ENCODE data around the gene TMEM219.

The TMEM219 gene

GRCh38 chr16:29983420-29984136 lies 21.7 kb downstream of the TMEM219 start:
- no peaks in the 10 kb centered on the region for H3K27me3 ChIP-seq (ENCODE audit: insufficient read depth, low read length, poor library complexity, severe bottlenecking)
- H3K36me3 ChIP-seq (ENCODE audit: insufficient read depth, low read length) = peaks cover 94% of the 10 kb centered on the region
- TF ChIP-seq CTCF (conservative IDR thresholded peaks at IDR 0.05; ENCODE audit: low read length) = no peak
- no peak for TF ChIP-seq EZH2phosphoT487 (IDR thresholded peaks at IDR 0.05; ENCODE audit: borderline replicate concordance)
- H3F3A ChIP-seq (ENCODE audit: low read depth) = no peaks in the 10 kb centered on the region
- H3K79me2 ChIP-seq (ENCODE audit: insufficient read depth, low read length) = peaks cover 6% of the 10 kb centered on the region; the same call in 1 of the 2 replicates
- no peaks in the 10 kb centered on the region for H3K9me2 ChIP-seq (replicated peaks; ENCODE audit: low read depth, low read length)
- no peaks in the 10 kb centered on the region for H3K4me1 ChIP-seq (ENCODE audit: insufficient read depth, low read length, poor library complexity, severe bottlenecking)
- H3K4me2 ChIP-seq (ENCODE audit: low read depth, low read length, poor library complexity, severe bottlenecking) = no peak overlapping the region
- no peak overlapping the region for H3K9ac ChIP-seq (ENCODE audit: low read depth, low read length, poor library complexity, severe bottlenecking)
- no peak overlapping the region for H3K4me3 ChIP-seq (ENCODE audit: low read length, poor library complexity, severe bottlenecking)
- no peak overlapping the region for H2AFZ ChIP-seq (ENCODE audit: low read length)
- peaks cover 9% of the 10 kb centered on the region for H4K20me1 ChIP-seq (ENCODE audit: insufficient read depth, low read length, poor library complexity, severe bottlenecking)
- H3K9me3 ChIP-seq (ENCODE audit: insufficient read depth, low read depth, low read length) = no peaks in the 10 kb centered on the region

DNA sequence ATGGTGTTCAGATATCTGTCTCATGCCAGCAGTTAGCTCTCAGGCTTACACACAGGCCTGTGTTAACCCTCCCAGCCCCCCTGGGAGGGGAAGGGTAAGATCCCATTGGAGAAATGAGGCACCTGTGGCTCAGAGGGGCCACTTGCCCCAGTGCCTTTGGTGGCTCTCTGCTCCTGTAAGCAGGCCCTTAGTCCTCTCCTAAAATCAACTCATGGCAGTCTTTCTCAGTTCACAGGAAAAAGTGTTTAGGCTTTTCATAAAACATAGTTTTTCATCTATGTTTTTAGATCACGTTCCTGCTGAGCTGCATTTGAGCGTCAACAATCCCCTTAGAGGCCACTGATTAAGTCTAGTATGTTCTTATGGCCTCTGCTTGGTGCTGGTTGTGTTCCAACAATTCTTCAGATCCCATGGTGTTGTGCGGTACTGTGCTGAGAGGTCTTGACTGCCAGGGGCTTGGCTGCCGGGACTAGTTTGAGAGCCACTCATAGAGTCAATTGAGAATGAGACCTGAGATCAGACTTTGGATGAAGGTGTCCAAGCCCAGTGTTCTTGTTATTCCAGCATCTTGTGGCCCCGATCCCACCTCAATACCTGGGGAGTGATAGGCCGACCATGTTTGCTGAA lies 22.4 kb downstream of the TMEM219 start:
- no peak for TF ChIP-seq EZH2phosphoT487 (IDR thresholded peaks at IDR 0.05; ENCODE audit: borderline replicate concordance)
- TF ChIP-seq CTCF (conservative IDR thresholded peaks at IDR 0.05; ENCODE audit: low read length) = no peak
- H3K36me3 ChIP-seq (ENCODE audit: insufficient read depth, low read length) = peaks cover 92% of the 10 kb centered on the region
- H3K79me2 ChIP-seq (ENCODE audit: insufficient read depth, low read length) = no peaks in the 10 kb centered on the region
- no peaks in the 10 kb centered on the region for H3K27me3 ChIP-seq (ENCODE audit: insufficient read depth, low read length, poor library complexity, severe bottlenecking)
- H3K9me3 ChIP-seq (ENCODE audit: insufficient read depth, low read depth, low read length) = no peaks in the 10 kb centered on the region
- H3K4me3 ChIP-seq (ENCODE audit: low read length, poor library complexity, severe bottlenecking) = no peak overlapping the region
- H4K20me1 ChIP-seq (ENCODE audit: insufficient read depth, low read length, poor library complexity, severe bottlenecking) = peaks cover 2% of the 10 kb centered on the region
- H3K4me1 ChIP-seq (ENCODE audit: insufficient read depth, low read length, poor library complexity, severe bottlenecking) = no peaks in the 10 kb centered on the region
- H3K4me2 ChIP-seq (ENCODE audit: low read depth, low read length, poor library complexity, severe bottlenecking) = no peak overlapping the region
- no peaks in the 10 kb centered on the region for H3F3A ChIP-seq (ENCODE audit: low read depth)
- H3K9ac ChIP-seq (ENCODE audit: low read depth, low read length, poor library complexity, severe bottlenecking) = no peak overlapping the region
- no peak overlapping the region for H2AFZ ChIP-seq (ENCODE audit: low read length)
- no peaks in the 10 kb centered on the region for H3K9me2 ChIP-seq (replicated peaks; ENCODE audit: low read depth, low read length)

DNA sequence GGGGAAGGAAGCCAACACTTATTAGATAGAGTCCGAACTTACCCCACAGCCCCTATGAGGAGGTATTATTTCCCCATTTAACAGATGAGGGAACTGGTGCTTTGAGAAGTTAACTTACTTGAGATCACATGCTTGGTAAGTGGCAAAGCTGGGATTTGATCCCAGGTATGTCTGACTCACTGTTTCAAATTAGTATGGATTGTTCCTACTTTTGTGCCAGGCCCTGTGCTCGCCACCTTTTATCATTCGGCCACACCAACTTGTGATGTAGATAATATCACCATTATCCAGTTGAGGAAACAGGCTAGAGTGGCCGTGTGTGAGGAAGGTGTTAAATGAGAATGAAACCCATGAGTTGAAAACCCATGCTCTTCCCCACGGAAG lies 22.9 kb downstream of the TMEM219 start:
- H2AFZ ChIP-seq (ENCODE audit: low read length) = no peak overlapping the region
- H3F3A ChIP-seq (ENCODE audit: low read depth) = 0 out of 2 replicates have a peak, but pooled peaks cover under 1% of the 10 kb centered on the region
- no peaks in the 10 kb centered on the region for H4K20me1 ChIP-seq (ENCODE audit: insufficient read depth, low read length, poor library complexity, severe bottlenecking)
- TF ChIP-seq CTCF (conservative IDR thresholded peaks at IDR 0.05; ENCODE audit: low read length) (no peak), EZH2phosphoT487 (IDR thresholded peaks at IDR 0.05; ENCODE audit: borderline replicate concordance) (no peak)
- H3K27me3 ChIP-seq (ENCODE audit: insufficient read depth, low read length, poor library complexity, severe bottlenecking) = no peaks in the 10 kb centered on the region
- no peaks in the 10 kb centered on the region for H3K4me1 ChIP-seq (ENCODE audit: insufficient read depth, low read length, poor library complexity, severe bottlenecking)
- H3K36me3 ChIP-seq (ENCODE audit: insufficient read depth, low read length) = peaks cover 92% of the 10 kb centered on the region
- H3K4me3 ChIP-seq (ENCODE audit: low read length, poor library complexity, severe bottlenecking) = no peak overlapping the region
- H3K9ac ChIP-seq (ENCODE audit: low read depth, low read length, poor library complexity, severe bottlenecking) = no peak overlapping the region
- no peak overlapping the region for H3K4me2 ChIP-seq (ENCODE audit: low read depth, low read length, poor library complexity, severe bottlenecking)
- H3K9me2 ChIP-seq (replicated peaks; ENCODE audit: low read depth, low read length) = no peaks in the 10 kb centered on the region
- no peaks in the 10 kb centered on the region for H3K79me2 ChIP-seq (ENCODE audit: insufficient read depth, low read length)
- no peaks in the 10 kb centered on the region for H3K9me3 ChIP-seq (ENCODE audit: insufficient read depth, low read depth, low read length)

All from Loucy (cell line).